ENCODE results near the gene PRPF6.

PRPF6 gene

GRCh38 chr20:63978319-63979228 lies 2.4 kb upstream of the PRPF6 start:
- peak overlapping the region in 1 of 2 donors; percentile 90 for H3K27ac ChIP-seq
- peak; percentile 76 for DNase-seq (ENCODE audit: low spot score)
- no peak for TF ChIP-seq CTCF (IDR thresholded peaks at IDR 0.05)

DNA sequence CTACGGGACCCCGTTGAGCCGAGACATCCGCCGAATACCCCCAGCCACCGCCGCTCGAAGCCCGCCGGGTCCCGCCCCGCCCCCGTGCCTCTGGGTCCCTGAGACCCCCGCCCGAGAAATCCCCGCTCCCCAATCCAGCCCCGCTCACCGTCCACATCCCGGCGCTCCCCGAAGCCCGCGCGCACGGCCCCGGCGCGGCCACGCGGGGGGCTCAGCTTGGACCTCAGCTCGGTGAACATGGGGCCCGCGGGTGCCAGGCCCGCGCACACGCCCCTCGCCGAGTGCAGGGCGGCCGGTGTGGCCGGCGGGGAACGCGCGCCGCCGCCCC lies 1.7 kb upstream of the PRPF6 start:
- no peak for TF ChIP-seq CTCF (IDR thresholded peaks at IDR 0.05)
- Histone ChIP-seq H3K27ac (peak overlapping the region in 1 of 2 donors; percentile 90), H3K4me3 (peak overlapping the region; percentile 100)
- DNase-seq (ENCODE audit: low spot score), result no peak

More at GRCh38 chr20:63978319-63979228, 2.4 kb upstream of the PRPF6 start:
- peak overlapping the region; percentile 100 for H3K4me3 ChIP-seq

DNA sequence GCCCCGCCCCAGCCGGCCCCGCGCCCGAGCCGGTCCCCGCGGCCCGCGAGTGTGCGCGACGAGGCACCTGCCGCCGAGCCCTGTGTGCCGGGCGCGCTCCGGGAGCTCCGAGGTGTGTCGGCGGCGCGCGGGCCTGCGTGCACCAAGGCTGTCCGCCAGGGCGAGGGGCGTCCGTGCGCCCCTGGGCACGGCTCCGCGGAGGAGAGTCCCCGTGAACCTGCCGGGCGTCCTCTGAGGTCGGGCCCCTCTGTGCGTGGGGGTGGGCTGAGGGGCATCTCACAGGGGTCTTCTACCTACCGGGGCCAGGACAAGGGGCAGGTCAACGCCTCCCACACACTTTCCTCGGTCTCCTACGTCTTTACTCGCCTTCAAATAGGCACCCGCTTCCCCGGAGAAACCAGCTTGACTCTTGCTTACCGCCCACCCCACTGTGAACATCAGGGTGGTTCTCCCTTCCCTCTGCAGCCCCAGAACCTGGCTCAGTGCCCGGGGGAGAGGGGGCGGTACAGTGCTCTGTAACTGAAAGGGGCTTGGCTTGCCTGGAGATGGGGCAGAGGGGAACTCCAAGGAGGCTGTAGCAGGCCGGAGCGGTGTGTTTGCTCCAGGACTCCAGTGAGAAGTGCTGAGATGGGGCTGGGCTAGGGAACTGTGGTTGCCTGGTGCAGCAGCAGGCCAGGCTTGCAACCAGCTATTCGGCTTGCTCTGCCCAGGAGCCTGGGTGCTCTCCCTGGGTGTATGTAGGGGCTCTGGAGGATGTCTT lies 1.2 kb upstream of the PRPF6 start, which contains the start of gene SAMD10:
TSS of gene SAMD10 (minus strand) at position 86 of the 760 bp plus-strand sequence. CDS start 175 bp downstream, outside the sequence.
- no peak for TF ChIP-seq CTCF (IDR thresholded peaks at IDR 0.05)
- DNase-seq (ENCODE audit: low spot score), result peak; percentile 75
- Histone ChIP-seq H3K4me3 (peak within 1 kb of the TSS; percentile 100), H3K27ac (peak within 1 kb of the TSS in 1 of 2 donors; percentile 90)

DNA sequence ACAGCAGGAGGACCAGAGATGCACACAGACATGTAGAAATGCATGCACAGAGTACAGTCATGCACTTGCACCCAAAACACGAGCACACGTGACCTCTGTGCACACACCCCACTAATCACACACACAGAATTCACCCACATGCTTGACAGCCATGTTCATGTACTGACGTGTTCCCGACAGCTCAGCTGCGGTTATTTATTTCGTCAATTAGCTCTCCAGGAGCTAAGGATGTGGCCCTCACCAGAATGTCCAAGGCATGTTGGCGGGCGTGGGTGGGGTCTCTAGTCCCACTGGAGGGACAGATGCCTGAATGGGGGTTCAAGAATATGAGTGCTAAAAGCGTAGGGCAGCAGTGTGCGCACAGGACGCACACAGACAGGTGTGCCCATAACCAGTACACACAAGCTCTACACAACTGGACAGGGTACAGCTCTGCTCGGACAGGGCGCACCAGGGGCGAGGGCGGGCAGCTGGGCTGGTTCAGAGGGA lies 571 bp upstream of the PRPF6 start:
- no peak for DNase-seq (ENCODE audit: low spot score)
- H3K27ac ChIP-seq, result peak overlapping the region; percentile 73 to 90
- peak overlapping the region; percentile 100 for H3K4me3 ChIP-seq
- no peak for TF ChIP-seq CTCF (IDR thresholded peaks at IDR 0.05)

GRCh38 chr20:63982937-63983336 lies 2.0 kb downstream of the PRPF6 start:
- no peak for TF ChIP-seq CTCF (IDR thresholded peaks at IDR 0.05)
- no peak for DNase-seq (ENCODE audit: low spot score)
- no peak overlapping the region for H3K4me3 ChIP-seq
- no peak overlapping the region for H3K27ac ChIP-seq

GRCh38 chr20:64000906-64001305 lies 20.0 kb downstream of the PRPF6 start:
- TF ChIP-seq CTCF (IDR thresholded peaks at IDR 0.05), result no peak
- DNase-seq (ENCODE audit: low spot score), result no peak
- Histone ChIP-seq H3K4me3 (no peak overlapping the region), H3K27ac (no peak overlapping the region)
